GM12878 (cell line): Measurements from ENCODE around the gene FCRLB. TPM values are rescaled to one million over a fixed set of nuclear protein-coding genes. Genes with fewer than 3 reads are reported as not detected.

Experiments
- ASH2L ChIP-seq: fragments of 300-600, 200-600 bp; sonication (generic); IDR thresholded peaks from 2 replicates; pipeline ENCODE4 v1.6.1; 2017; ENCODE audit warnings: low read depth, mild to moderate bottlenecking, borderline replicate concordance
- BHLHE40 ChIP-seq, 2 experiments: fragments of 450-650 bp in 1 of 2; IDR thresholded peaks; 2 replicates each; pipeline ENCODE4 v1.6.1; 2011 to 2017; ENCODE audit warnings: low read depth in 2 of 2, borderline replicate concordance in 1 of 2, improper control_type of control experiment in 1 of 2, low read length in 1 of 2, mild to moderate bottlenecking in 1 of 2
- CHD1 ChIP-seq: IDR thresholded peaks from 2 replicates; pipeline ENCODE4 v1.6.1; 2012; ENCODE audit warnings: low read depth, low read length, improper control_type of control experiment
- HDAC6 ChIP-seq: fragments of 200-600 bp; sonication (generic); IDR thresholded peaks from one replicate; pipeline ENCODE4 v1.8.0; 2017; ENCODE audit warnings: antibody characterized with exemption; ENCODE audit not compliant: unreplicated experiment
- KDM1A ChIP-seq: fragments of 200-600 bp; sonication (generic); IDR thresholded peaks from 2 replicates; pipeline ENCODE4 v1.6.1; 2016; ENCODE audit warnings: borderline replicate concordance
- MTA3 ChIP-seq: IDR thresholded peaks from 2 replicates; pipeline ENCODE4 v1.6.1; 2012; ENCODE audit warnings: low read length, inconsistent platforms, borderline replicate concordance
- MXI1 ChIP-seq: fragments of 150-350 bp; IDR thresholded peaks from 2 replicates; pipeline ENCODE4 v1.6.1; 2011; ENCODE audit warnings: low read depth, mild to moderate bottlenecking, inconsistent platforms, low read length, improper control_type of control experiment
- MYB ChIP-seq: fragments of 150-350 bp; IDR thresholded peaks from 2 replicates; pipeline ENCODE4 v1.6.1; 2014; ENCODE audit warnings: mild to moderate bottlenecking, low read depth, low read length, borderline replicate concordance
- NFYA ChIP-seq: IDR thresholded peaks from 2 replicates; pipeline ENCODE4 v1.6.1; 2011; ENCODE audit warnings: low read depth, mild to moderate bottlenecking, low read length, improper control_type of control experiment, borderline replicate concordance
- NKRF ChIP-seq: fragments of 450-650 bp; conservative IDR thresholded peaks from 2 replicates; pipeline ENCODE4 v1.6.1; 2017; ENCODE audit warnings: mild to moderate bottlenecking, moderate library complexity
- PAX8 ChIP-seq: fragments of 450-650 bp; IDR thresholded peaks from 2 replicates; pipeline ENCODE4 v1.6.1; 2017; ENCODE audit warnings: mild to moderate bottlenecking, moderate library complexity
- PBX3 ChIP-seq: IDR thresholded peaks from 2 replicates; pipeline ENCODE4 v1.6.1; 2011; ENCODE audit warnings: mild to moderate bottlenecking, low read depth, low read length, moderate library complexity; ENCODE audit not compliant: insufficient replicate concordance
- SUPT20H ChIP-seq: IDR thresholded peaks from 2 replicates; pipeline ENCODE4 v1.6.1; 2011; ENCODE audit warnings: low read depth, mild to moderate bottlenecking, low read length, moderate library complexity, borderline replicate concordance; ENCODE audit not compliant: control insufficient read depth
- YBX1 ChIP-seq: fragments of 450-650 bp; IDR thresholded peaks from 2 replicates; pipeline ENCODE4 v1.6.1; 2016; ENCODE audit warnings: antibody characterized with exemption
- YY1 ChIP-seq: IDR thresholded peaks from 2 replicates; pipeline ENCODE4 v1.6.1; 2011; ENCODE audit warnings: low read depth, mild to moderate bottlenecking, low read length
- ZZZ3 ChIP-seq: IDR thresholded peaks from 2 replicates; pipeline ENCODE4 v1.6.1; 2011; ENCODE audit warnings: low read depth; ENCODE audit not compliant: control insufficient read depth, insufficient read length
- polyA plus RNA-seq, 11 experiments: library from polyadenylated mRNA; depleted of rRNA in 4 of 11; unstranded in 6 of 11; stranded (reverse) in 5 of 11; fragments of >200 nt; fragmentation: Nextera tagmentation in 4 of 11; fragmentation: Illumina TruSeq in 1 of 11; extraction: Ambion mirVana in 4 of 11; extraction: Trizol in 1 of 11; gene quantifications; 1 replicate in 1 of 11; 2 replicates in 10 of 11; pipeline versions ENCODE4 v1.2.1 to v1.2.3, GENCODE V29; 2011 to 2016; ENCODE audit warnings: inconsistent platforms in 2 of 11, missing spikeins in 2 of 11, low read depth in 1 of 11
- total RNA-seq, 4 experiments: library from RNA; depleted of rRNA in 3 of 4; stranded (reverse); fragments of >200 nt in 3 of 4; fragmentation: Illumina TruSeq in 1 of 4; extraction: Trizol in 1 of 4; gene quantifications; 2 replicates each; pipeline versions ENCODE4 v1.2.1 to v1.2.3, GENCODE V29; 2013 to 2021
- TF ChIP-seq, protein P1 (sequence below): fragments of 450-650 bp; IDR thresholded peaks from 2 replicates; pipeline ENCODE4 v1.6.1; 2018; ENCODE audit warnings: mild to moderate bottlenecking, low read depth, moderate library complexity; ENCODE audit not compliant: partially characterized antibody
- TF ChIP-seq, protein P2 (sequence below): fragments of 450-650 bp; IDR thresholded peaks from 2 replicates; pipeline ENCODE4 v1.6.1; 2017; ENCODE audit warnings: mild to moderate bottlenecking, low read depth, inconsistent platforms; ENCODE audit not compliant: poor library complexity, severe bottlenecking
- TF ChIP-seq, protein P3 (sequence below): IDR thresholded peaks from 2 replicates; pipeline ENCODE4 v1.6.1; 2012; ENCODE audit warnings: low read depth, low read length, improper control_type of control experiment

FCRLB gene
- total and polyA plus RNA-seq, 10 of the 15 experiments (the other 5 are each of a cell fraction or from before 2014, with no cell fraction given) = 0.55 to 11.7 (median 5.6) TPM

- TF ChIP-seq, protein P1, sequence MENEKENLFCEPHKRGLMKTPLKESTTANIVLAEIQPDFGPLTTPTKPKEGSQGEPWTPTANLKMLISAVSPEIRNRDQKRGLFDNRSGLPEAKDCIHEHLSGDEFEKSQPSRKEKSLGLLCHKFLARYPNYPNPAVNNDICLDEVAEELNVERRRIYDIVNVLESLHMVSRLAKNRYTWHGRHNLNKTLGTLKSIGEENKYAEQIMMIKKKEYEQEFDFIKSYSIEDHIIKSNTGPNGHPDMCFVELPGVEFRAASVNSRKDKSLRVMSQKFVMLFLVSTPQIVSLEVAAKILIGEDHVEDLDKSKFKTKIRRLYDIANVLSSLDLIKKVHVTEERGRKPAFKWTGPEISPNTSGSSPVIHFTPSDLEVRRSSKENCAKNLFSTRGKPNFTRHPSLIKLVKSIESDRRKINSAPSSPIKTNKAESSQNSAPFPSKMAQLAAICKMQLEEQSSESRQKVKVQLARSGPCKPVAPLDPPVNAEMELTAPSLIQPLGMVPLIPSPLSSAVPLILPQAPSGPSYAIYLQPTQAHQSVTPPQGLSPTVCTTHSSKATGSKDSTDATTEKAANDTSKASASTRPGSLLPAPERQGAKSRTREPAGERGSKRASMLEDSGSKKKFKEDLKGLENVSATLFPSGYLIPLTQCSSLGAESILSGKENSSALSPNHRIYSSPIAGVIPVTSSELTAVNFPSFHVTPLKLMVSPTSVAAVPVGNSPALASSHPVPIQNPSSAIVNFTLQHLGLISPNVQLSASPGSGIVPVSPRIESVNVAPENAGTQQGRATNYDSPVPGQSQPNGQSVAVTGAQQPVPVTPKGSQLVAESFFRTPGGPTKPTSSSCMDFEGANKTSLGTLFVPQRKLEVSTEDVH = no peak
- TF ChIP-seq CHD1 (no peak), KDM1A (no peak), ASH2L (no peak), YY1 (peak; percentile 90), NKRF (peak; percentile 54; the same call in 1 of the 2 replicates), MTA3 (peak; percentile 97), MYB (no peak), NFYA (no peak), HDAC6 (no peak), YBX1 (no peak), SUPT20H (no peak), BHLHE40 (IDR thresholded peaks at IDR 0.05; ENCODE audit: borderline replicate concordance in 1 of 2, low read depth in 2 of 2, low read length in 1 of 2) (peak in 1 of 2 experiments; percentile 61; a peak in 1 of 4 replicates), MXI1 (0 out of 2 replicates have a peak, but pooled peaks have one; percentile 33), PAX8 (no peak), PBX3 (peak; percentile 54), ZZZ3 (no peak)
- TF ChIP-seq, protein P2, sequence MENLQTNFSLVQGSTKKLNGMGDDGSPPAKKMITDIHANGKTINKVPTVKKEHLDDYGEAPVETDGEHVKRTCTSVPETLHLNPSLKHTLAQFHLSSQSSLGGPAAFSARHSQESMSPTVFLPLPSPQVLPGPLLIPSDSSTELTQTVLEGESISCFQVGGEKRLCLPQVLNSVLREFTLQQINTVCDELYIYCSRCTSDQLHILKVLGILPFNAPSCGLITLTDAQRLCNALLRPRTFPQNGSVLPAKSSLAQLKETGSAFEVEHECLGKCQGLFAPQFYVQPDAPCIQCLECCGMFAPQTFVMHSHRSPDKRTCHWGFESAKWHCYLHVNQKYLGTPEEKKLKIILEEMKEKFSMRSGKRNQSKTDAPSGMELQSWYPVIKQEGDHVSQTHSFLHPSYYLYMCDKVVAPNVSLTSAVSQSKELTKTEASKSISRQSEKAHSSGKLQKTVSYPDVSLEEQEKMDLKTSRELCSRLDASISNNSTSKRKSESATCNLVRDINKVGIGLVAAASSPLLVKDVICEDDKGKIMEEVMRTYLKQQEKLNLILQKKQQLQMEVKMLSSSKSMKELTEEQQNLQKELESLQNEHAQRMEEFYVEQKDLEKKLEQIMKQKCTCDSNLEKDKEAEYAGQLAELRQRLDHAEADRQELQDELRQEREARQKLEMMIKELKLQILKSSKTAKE = peak; percentile 53
- TF ChIP-seq, protein P3, sequence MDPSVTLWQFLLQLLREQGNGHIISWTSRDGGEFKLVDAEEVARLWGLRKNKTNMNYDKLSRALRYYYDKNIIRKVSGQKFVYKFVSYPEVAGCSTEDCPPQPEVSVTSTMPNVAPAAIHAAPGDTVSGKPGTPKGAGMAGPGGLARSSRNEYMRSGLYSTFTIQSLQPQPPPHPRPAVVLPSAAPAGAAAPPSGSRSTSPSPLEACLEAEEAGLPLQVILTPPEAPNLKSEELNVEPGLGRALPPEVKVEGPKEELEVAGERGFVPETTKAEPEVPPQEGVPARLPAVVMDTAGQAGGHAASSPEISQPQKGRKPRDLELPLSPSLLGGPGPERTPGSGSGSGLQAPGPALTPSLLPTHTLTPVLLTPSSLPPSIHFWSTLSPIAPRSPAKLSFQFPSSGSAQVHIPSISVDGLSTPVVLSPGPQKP = no peak
Measured at GRCh38 chr1:161706482-161707347, 14.6 kb upstream of the FCRLB start, which contains the start of gene FCRLA (continued).
